GM10266 (cell line): ENCODE results near the gene MOB3B.

ENCODE experiments used
- DNase-seq: peaks from one replicate; pipeline ENCODE4 v3.0.0; 2012; ENCODE audit errors: extremely low spot score
- CTCF ChIP-seq: IDR thresholded peaks from 2 replicates; pipeline ENCODE4 v1.5.1; 2012; ENCODE audit warnings: mild to moderate bottlenecking, low read depth; ENCODE audit not compliant: control insufficient read depth, insufficient read depth; ENCODE audit errors: missing control alignments

The MOB3B gene

GRCh38 chr9:27476870-27477515 lies 52.6 kb downstream of the MOB3B start:
- TF ChIP-seq CTCF = no peak
- no peak for DNase-seq

GRCh38 chr9:27475057-27475595 lies 54.5 kb downstream of the MOB3B start:
- no peak for TF ChIP-seq CTCF
- DNase-seq = no peak

- TF ChIP-seq CTCF = no peak
Observed at GRCh38 chr9:27474305-27474704, 55.3 kb downstream of the MOB3B start.

GRCh38 chr9:27473111-27473529 lies 56.5 kb downstream of the MOB3B start:
- TF ChIP-seq CTCF = no peak
- DNase-seq = no peak

More at GRCh38 chr9:27474305-27474704, 55.3 kb downstream of the MOB3B start:
- DNase-seq = no peak

GRCh38 chr9:27472195-27472594 lies 57.4 kb downstream of the MOB3B start:
- no peak for DNase-seq
- no peak for TF ChIP-seq CTCF

GRCh38 chr9:27471789-27472188 lies 57.8 kb downstream of the MOB3B start:
- no peak for TF ChIP-seq CTCF
- DNase-seq = no peak

GRCh38 chr9:27471366-27471765 lies 58.2 kb downstream of the MOB3B start:
- no peak for DNase-seq
- no peak for TF ChIP-seq CTCF
